Peyer's patch (tissue), 4 donors: Measurements from ENCODE around the gene FAM89A. TPM values are rescaled to one million over a fixed set of nuclear protein-coding genes. Genes with fewer than 3 reads are reported as not detected.

ENCODE experiments used
- DNase-seq, 3 donors: peaks; one replicate each; pipeline ENCODE4 v3.0.0-alpha.2; 2017 to 2019
- H3K27ac ChIP-seq, 4 donors: fragments of 200-600 bp; sonication (generic); one replicate each; pipeline ENCODE4 v1.5.1; 2016 to 2019
- H3K27me3 ChIP-seq, 2 donors: fragments of 200-600 bp; sonication (generic); one replicate each; pipeline ENCODE4 v1.5.1; 2019
- H3K36me3 ChIP-seq, 3 donors: fragments of 200-600 bp; sonication (generic); one replicate each; pipeline ENCODE4 v1.5.1; 2016 to 2019
- H3K4me1 ChIP-seq, 4 donors: fragments of 200-600 bp; sonication (generic); one replicate each; pipeline ENCODE4 v1.5.1; 2016 to 2019
- H3K4me3 ChIP-seq, 4 donors: fragments of 200-600 bp; sonication (generic); 1 replicate in 3 of 4; 2 replicates in 1 of 4; pipeline ENCODE4 v1.5.1; 2016 to 2019; ENCODE audit warnings: mild to moderate bottlenecking in 1 of 4
- H3K9me3 ChIP-seq, 4 donors: fragments of 200-600 bp; sonication (generic); one replicate each; pipeline ENCODE4 v1.5.1; 2016 to 2019; ENCODE audit warnings: mild to moderate bottlenecking in 1 of 4
- POLR2A ChIP-seq, 2 donors: fragments of 450-650 bp; IDR thresholded peaks; one replicate each; pipeline ENCODE4 v1.5.1; 2017; ENCODE audit warnings: antibody characterized with exemption in 2 of 2, mild to moderate bottlenecking in 2 of 2, moderate library complexity in 2 of 2
- total RNA-seq, 4 donors: library from RNA; depleted of rRNA; stranded (reverse); fragments of >200 nt; gene quantifications; one replicate each; pipeline ENCODE4 v1.1.0, GENCODE V29; 2016
- TF ChIP-seq, protein P1 (sequence below), 6 experiments: fragments of 450-650 bp in 4 of 6; fragments of 200-600 bp in 2 of 6; sonication (generic) in 1 of 6; IDR thresholded peaks; one replicate each; pipeline ENCODE4 v1.5.1; 2017 to 2019; ENCODE audit warnings: antibody characterized with exemption in 6 of 6, mild to moderate bottlenecking in 3 of 6, moderate library complexity in 1 of 6

The FAM89A gene
- total RNA-seq, 4 donors from 2014 or later: 0.94 to 3.0 (median 1.6) TPM; not detected in 1

DNA sequence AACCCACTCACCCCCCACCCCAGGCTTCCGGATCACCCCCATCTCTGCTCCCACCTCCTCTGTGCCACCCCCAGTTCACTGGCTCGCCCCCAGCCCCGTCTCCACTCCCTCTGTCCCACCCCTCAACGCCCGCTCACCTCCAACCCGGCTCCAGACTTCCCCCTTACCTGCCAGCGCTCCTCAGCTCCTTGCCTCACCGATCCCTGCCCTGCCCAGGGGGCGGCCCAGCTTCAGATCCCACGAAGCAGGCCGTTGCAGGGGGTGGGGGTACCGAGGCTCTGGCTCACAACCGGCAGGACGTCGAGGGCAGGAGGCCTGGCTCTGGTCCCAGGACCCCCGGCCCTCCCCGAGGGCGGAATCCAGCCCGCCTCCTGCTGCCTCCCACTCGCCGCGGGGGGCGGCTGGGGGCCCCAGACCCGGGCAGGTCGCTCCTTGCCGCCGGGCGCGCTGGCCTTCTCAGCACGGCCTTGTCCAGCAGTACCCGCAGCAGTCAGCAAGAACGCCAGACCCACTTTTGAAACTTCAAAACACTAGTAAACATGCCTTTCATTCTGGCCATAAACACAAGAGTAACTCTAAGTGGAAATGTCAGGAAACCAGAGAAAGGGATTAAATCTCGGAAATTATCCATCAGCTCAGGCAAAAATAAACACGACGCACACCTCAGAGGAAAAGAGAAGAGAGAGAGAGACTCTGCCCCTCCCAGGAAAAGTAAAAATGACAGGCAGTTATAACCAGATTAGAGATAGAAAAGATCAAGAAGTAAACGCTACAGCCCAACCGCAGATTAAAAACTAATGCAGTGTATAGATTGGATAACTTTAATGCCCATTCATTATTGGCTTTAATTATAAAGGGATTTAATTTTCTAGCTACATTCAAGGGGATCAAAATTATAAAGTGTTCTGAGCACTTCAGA lies 1.0 kb upstream of the FAM89A start:
- TF ChIP-seq POLR2A (IDR thresholded peaks at IDR 0.05): no peak
- TF ChIP-seq, protein P1, sequence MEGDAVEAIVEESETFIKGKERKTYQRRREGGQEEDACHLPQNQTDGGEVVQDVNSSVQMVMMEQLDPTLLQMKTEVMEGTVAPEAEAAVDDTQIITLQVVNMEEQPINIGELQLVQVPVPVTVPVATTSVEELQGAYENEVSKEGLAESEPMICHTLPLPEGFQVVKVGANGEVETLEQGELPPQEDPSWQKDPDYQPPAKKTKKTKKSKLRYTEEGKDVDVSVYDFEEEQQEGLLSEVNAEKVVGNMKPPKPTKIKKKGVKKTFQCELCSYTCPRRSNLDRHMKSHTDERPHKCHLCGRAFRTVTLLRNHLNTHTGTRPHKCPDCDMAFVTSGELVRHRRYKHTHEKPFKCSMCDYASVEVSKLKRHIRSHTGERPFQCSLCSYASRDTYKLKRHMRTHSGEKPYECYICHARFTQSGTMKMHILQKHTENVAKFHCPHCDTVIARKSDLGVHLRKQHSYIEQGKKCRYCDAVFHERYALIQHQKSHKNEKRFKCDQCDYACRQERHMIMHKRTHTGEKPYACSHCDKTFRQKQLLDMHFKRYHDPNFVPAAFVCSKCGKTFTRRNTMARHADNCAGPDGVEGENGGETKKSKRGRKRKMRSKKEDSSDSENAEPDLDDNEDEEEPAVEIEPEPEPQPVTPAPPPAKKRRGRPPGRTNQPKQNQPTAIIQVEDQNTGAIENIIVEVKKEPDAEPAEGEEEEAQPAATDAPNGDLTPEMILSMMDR (IDR thresholded peaks at IDR 0.05): no peak
- no peak for DNase-seq
- Histone ChIP-seq H3K36me3 (no peaks in the 10 kb centered on the region), H3K4me1 (peaks cover 0 to 17% (median 0%) of the 10 kb centered on the region in 4 donors), H3K9me3 (peaks cover 0 to 4% (median 0%) of the 10 kb centered on the region in 4 donors), H3K27ac (peak overlapping the region in 2 of 4 donors; percentile 30 to 73), H3K27me3 (no peaks in the 10 kb centered on the region), H3K4me3 (peak overlapping the region; percentile 71 to 96 (median 80))

DNA sequence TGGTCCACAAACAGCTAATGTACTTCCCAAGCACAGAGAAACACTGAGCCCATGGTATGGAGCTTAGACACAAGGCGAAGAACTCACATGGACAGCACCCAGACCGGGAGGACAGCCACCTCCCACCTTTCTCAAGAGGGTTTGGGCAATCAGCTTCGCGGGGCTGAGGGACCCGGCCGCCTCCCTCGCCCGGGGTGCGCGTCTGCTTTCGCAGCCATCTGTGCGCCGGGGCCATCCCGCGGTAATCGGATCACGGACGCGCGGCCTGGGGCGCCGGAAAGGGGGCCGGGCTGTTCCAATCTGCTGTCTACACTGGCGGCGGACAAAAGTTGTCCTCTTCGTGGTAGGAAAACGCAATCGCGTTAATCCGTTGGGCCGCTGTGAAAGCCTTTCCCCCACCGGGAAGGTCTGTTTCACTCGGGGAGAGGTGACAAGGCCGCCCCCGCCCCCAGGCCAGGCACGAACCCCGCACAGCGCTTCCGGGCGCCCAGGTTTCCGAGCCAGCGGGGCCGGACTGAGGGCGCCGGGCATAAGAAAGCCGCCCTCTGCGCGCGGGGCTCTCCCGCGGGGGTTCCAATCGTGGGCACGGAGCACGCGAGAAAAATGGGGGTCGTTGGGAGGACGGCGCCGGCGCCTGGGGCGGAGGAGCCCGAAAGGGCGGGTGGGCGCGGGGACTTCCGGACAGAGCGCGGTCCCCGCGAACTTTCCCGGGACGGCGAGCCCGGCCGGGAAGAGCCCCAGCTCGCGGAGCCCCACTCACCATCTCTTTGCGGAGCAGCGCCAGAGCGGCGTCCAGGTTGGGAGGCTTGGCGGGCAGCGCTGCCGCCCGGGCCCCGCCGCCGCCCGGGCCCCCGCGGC lies 664 bp downstream of the FAM89A start:
- peak overlapping the region in 2 of 4 donors; percentile 25 to 73 for H3K27ac ChIP-seq
- no peaks in the 10 kb centered on the region for H3K27me3 ChIP-seq
- H3K4me1 ChIP-seq: peaks cover 0 to 17% (median 0%) of the 10 kb centered on the region in 4 donors
- TF ChIP-seq, protein P1 (IDR thresholded peaks at IDR 0.05): no peak
- TF ChIP-seq POLR2A (IDR thresholded peaks at IDR 0.05): no peak
- peak overlapping the region; percentile 71 to 96 (median 80) for H3K4me3 ChIP-seq
- H3K36me3 ChIP-seq: no peaks in the 10 kb centered on the region
- peaks cover 0 to under 1% (median 0%) of the 10 kb centered on the region in 4 donors for H3K9me3 ChIP-seq
- DNase-seq: peak; percentile 19 to 62 (median 51)

DNA sequence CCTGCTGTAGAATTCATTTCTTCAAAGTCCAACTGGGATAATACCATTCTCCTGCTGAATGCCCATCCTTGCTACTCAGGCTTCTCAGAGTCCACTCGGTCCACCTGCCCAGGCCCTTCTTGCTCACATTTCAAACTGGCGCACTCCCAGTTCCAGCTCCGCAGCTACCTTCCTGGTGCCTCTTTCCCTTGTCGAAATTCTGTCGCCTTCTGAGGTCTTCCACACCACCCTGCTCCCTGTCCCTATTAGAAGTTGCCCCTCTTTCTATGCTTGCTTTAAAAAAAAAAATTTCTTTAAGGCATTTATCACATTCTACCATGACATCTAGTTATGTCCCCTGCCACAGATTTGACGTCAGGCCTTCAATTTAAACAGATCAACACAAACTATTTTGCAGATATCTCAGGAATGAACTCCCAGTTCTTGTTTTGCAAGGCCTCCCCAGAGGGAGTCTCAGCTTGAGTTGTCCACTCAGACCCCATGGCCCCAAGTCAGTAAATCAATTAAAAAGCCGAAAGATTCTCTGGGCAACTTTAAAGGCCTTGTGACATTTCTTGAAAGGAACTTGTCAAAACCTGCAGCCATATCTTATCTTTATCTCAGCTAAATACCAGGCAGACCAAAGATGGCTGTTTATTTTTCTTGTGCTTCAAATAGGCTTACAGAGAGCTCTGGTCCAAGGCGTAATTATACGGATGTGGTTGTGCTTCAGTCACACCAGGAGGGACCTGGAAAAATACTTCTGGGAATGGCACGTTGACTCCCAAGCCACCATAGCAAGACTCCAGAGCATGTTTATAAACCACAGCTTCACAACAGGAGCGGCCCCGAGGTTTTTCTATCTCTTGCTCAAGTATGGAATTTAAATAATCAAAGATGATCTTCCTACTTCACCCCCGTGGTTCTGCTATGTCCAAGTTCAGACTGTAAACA lies 2.2 kb downstream of the FAM89A start:
- DNase-seq: no peak
- H3K36me3 ChIP-seq: no peaks in the 10 kb centered on the region
- no peak for TF ChIP-seq POLR2A (IDR thresholded peaks at IDR 0.05)
- TF ChIP-seq, protein P1 (IDR thresholded peaks at IDR 0.05): no peak
- H3K27me3 ChIP-seq: no peaks in the 10 kb centered on the region
- no peaks in the 10 kb centered on the region for H3K9me3 ChIP-seq
- no peak overlapping the region for H3K4me3 ChIP-seq
- peaks cover 0 to 17% (median 0%) of the 10 kb centered on the region in 4 donors for H3K4me1 ChIP-seq
- no peak overlapping the region for H3K27ac ChIP-seq

DNA sequence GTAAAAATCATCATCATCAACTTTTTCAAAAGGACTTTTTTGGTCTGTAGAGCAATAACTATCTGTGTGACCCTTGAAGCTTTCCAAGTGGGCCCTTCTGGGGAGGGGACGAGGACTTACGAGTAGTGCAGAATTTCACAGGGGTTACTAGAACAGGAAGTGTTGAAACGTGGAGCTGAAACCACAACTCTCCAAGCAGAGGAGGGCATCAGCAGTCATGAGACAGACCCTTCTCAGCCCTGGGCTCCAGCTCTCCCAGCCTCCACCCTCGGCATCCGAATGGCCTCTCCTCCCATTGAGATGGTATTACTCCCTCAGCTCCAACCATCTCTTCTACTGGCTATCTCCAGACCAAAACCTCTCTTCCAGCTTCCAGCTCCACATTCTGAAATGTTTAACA lies 3.6 kb downstream of the FAM89A start:
- TF ChIP-seq POLR2A (IDR thresholded peaks at IDR 0.05): no peak
- TF ChIP-seq, protein P1 (IDR thresholded peaks at IDR 0.05): no peak
- no peak for DNase-seq
- H3K36me3 ChIP-seq: no peaks in the 10 kb centered on the region
- H3K9me3 ChIP-seq: no peaks in the 10 kb centered on the region
- H3K4me1 ChIP-seq: peaks cover 0 to 17% (median 0%) of the 10 kb centered on the region in 4 donors
- H3K27me3 ChIP-seq: no peaks in the 10 kb centered on the region
- no peak overlapping the region for H3K4me3 ChIP-seq
- H3K27ac ChIP-seq: no peak overlapping the region

DNA sequence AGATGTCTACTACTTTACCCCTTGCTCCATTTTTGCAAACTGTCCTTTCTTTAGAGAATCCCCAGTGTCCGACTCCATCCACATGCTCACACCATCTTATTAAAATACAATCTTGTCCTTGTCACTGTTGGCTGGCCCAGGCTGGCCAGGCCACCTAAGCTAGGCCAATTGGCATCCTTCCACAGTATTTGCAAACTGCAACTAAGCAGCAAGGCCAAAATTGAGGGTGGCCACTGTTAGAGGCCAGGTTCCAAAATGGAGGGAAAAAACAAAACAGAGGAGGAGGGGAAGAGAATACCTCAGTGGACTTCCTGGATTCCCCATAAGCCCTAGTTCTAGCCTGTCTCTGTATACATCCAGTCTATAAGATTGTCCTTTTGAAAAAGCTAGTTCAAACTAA lies 4.3 kb downstream of the FAM89A start:
- Histone ChIP-seq H3K27me3 (no peaks in the 10 kb centered on the region), H3K4me3 (no peak overlapping the region), H3K27ac (no peak overlapping the region), H3K4me1 (peaks cover 0 to 13% (median 0%) of the 10 kb centered on the region in 4 donors), H3K9me3 (no peaks in the 10 kb centered on the region), H3K36me3 (no peaks in the 10 kb centered on the region)
- no peak for DNase-seq
- TF ChIP-seq POLR2A (IDR thresholded peaks at IDR 0.05): no peak
- TF ChIP-seq, protein P1 (IDR thresholded peaks at IDR 0.05): no peak
